RWPE1 (cell line): Measurements from ENCODE around the gene CHST11.

Experiments
- CTCF ChIA-PET: fragments of 350-600 bp; sonication (Branson Sonifier 250); formaldehyde crosslinking; extraction: SDS; loops from one replicate; lab custom pipeline; 2021; lab: Yijun Ruan, JAX
- POLR2A ChIA-PET: fragments of 400-600 bp; formaldehyde crosslinking; extraction: SDS; loops from one replicate; lab custom pipeline; 2020; ENCODE audit warnings: antibody characterized with exemption; ENCODE audit not compliant: low non-redundant PET; lab: Yijun Ruan, JAX
- DNase-seq: peaks from one replicate; pipeline ENCODE4 v3.0.0; 2012; ENCODE audit warnings: low spot score
- H3K27ac ChIP-seq: fragments of 450-650 bp; 2 replicates; pipeline ENCODE4 v1.5.1; 2017
- CTCF ChIP-seq: fragments of 450-650 bp; conservative IDR thresholded peaks from 2 replicates; pipeline ENCODE4 v1.5.1; 2017; ENCODE audit warnings: low read depth, mild to moderate bottlenecking

CHST11 gene

GRCh38 chr12:104640956-104641355 lies 184.2 kb downstream of the CHST11 start:
- H3K27ac ChIP-seq: no peak overlapping the region
- ChIA-PET POLR2A (no interaction called here), CTCF (interaction anchor here (0.6 kb wide), 1 partner anchor 15 kb away, joined by 3 read pairs; no protein-coding TSS in a partner anchor)
- TF ChIP-seq CTCF: no peak
- DNase-seq: no peak

- CTCF ChIA-PET: no interaction called here
- no peak overlapping the region for H3K27ac ChIP-seq
- no peak for DNase-seq
- TF ChIP-seq CTCF: no peak
- POLR2A ChIA-PET: no interaction called here
These were observed 185.1 kb downstream of the CHST11 start for GRCh38 chr12:104641862-104642261.

- DNase-seq: no peak
- H3K27ac ChIP-seq: no peak overlapping the region
- ChIA-PET POLR2A (no interaction called here), CTCF (interaction anchor here (0.5 kb wide), 1 partner anchor 60 kb away, joined by 3 read pairs; no protein-coding TSS in a partner anchor)
- no peak for TF ChIP-seq CTCF
These were observed 186.5 kb downstream of the CHST11 start for GRCh38 chr12:104643093-104643818.

- no peak for DNase-seq
- H3K27ac ChIP-seq: no peak overlapping the region
These were observed 187.3 kb downstream of the CHST11 start for GRCh38 chr12:104643819-104644669.

GRCh38 chr12:104648756-104649155 lies 192.0 kb downstream of the CHST11 start:
- no peak for TF ChIP-seq CTCF
- CTCF ChIA-PET: no interaction called here
- POLR2A ChIA-PET: no interaction called here
- DNase-seq: no peak
- no peak overlapping the region for H3K27ac ChIP-seq

More at GRCh38 chr12:104643819-104644669, 187.3 kb downstream of the CHST11 start:
- CTCF ChIA-PET: interaction anchor here (0.5 to 0.7 kb wide), 2 partner anchors 17 to 60 kb away, joined by 3 to 5 read pairs; no protein-coding TSS in a partner anchor
- no peak for TF ChIP-seq CTCF
- POLR2A ChIA-PET: no interaction called here

GRCh38 chr12:104649217-104649824 lies 192.6 kb downstream of the CHST11 start:
- TF ChIP-seq CTCF: no peak
- ChIA-PET CTCF (no interaction called here), POLR2A (no interaction called here)
- no peak overlapping the region for H3K27ac ChIP-seq
- DNase-seq: no peak
